Erythroblast (primary cell): ENCODE measurements around the gene CXXC1.

Source experiments
- GATA1 ChIP-seq: IDR thresholded peaks from 2 replicates; pipeline ENCODE4 v1.6.1; 2011; ENCODE audit warnings: low read depth, mild to moderate bottlenecking, control low read depth, low read length, moderate library complexity
- POLR2A ChIP-seq: IDR thresholded peaks from 2 replicates; pipeline ENCODE4 v1.6.1; 2011; ENCODE audit warnings: mild to moderate bottlenecking, low read length

- no peak for TF ChIP-seq POLR2A
- TF ChIP-seq GATA1: no peak
Observed at GRCh38 chr18:50280707-50281294, 6.7 kb downstream of the CXXC1 start.
